Measurements from ENCODE around the gene APOL6.

Gene APOL6

GRCh38 chr22:35717572-35717971 is 69.3 kb downstream of the APOL6 start, which contains the start of gene APOL5:
TSS of gene APOL5 (plus strand) at chr22:35717872. CDS start at chr22:35717872, 0 bp downstream.
- no peak for FAIRE-seq
- DNase-seq (ENCODE audit: insufficient read length, low spot score) = no peak
- no peak for TF ChIP-seq POLR2A (IDR thresholded peaks at IDR 0.05; ENCODE audit: low read depth, low read length)
